ENCODE measurements around the gene MIER1. TPM values are rescaled to one million over a fixed set of nuclear protein-coding genes. Genes with fewer than 3 reads are reported as not detected.

MIER1 gene
- total and polyA plus RNA-seq, 10 donors: 10.3 to 55.8 (median 43.7) TPM

DNA sequence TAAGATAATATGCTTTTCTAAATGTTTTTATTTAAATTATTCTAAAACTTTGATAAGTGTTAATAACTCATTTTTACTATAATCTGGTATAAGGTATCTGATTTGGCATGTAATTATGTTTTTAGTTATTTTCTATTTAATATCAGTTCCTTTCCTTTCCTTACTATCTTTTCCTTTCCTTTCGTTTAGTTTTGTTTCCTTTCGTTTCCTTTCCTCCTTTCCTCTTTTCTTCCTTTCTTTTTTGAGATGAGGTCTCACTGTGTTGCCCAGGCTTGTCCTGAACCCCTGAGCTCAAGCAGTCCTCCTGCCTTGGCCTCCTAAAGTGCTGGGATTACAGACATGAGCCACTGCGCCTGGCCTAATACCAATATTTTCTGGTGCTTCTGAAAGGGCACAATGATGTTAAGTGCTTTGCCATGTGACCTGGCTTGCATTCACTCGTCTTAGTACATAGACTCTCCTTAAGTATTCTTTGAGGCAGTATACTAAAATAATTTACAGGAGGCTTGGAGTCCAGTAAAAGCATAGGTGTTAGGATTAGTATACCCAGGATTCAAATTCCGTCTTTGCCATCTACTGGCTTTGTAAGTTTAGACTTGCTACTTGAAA is 18.7 kb downstream of the MIER1 start:
- TF ChIP-seq CTCF (IDR thresholded peaks at IDR 0.05 in 8 of 11, conservative IDR thresholded peaks at IDR 0.05 in 3 of 11) (no peak), POLR2A (IDR thresholded peaks at IDR 0.05) (no peak), POLR2AphosphoS5 (IDR thresholded peaks at IDR 0.05) (no peak)
- H3K36me3 ChIP-seq: peaks cover 0 to 77% (median 37%) of the 10 kb centered on the region in 6 donors
- no peak for DNase-seq
- H3K27ac ChIP-seq: peak overlapping the region in 2 of 8 donors; percentile 12 to 14
- H3K9me3 ChIP-seq: no peaks in the 10 kb centered on the region
- WGBS, 5 donors: 74 to 87% (median 77%) methylated on average over 5 of the region's 5 CpGs
- H3K4me1 ChIP-seq: peaks cover 5 to 95% (median 50%) of the 10 kb centered on the region in 6 donors
- intact Hi-C loops (cut with DNase I; ENCODE audit: low total_unique reads): no loop called here
- H3K4me3 ChIP-seq: no peak overlapping the region
- H3K27me3 ChIP-seq (replicated peaks in 1 of 7): no peaks in the 10 kb centered on the region

GRCh38 chr1:66944330-66945274 is 19.8 kb downstream of the MIER1 start:
- no peaks in the 10 kb centered on the region for H3K9me3 ChIP-seq
- H3K36me3 ChIP-seq: peaks cover 0 to 88% (median 43%) of the 10 kb centered on the region in 6 donors
- WGBS, 5 donors: 91 to 93% (median 92%) methylated on average over 7 of the region's 7 CpGs
- H3K27me3 ChIP-seq (replicated peaks in 1 of 7): no peaks in the 10 kb centered on the region
- H3K4me3 ChIP-seq: no peak overlapping the region
- intact Hi-C loops (cut with DNase I; ENCODE audit: low total_unique reads): no loop called here
- H3K4me1 ChIP-seq: peaks cover 4 to 93% (median 39%) of the 10 kb centered on the region in 6 donors
- peak; percentile 68 for DNase-seq
- peak overlapping the region in 5 of 8 donors; percentile 14 to 56 (median 25) for H3K27ac ChIP-seq
- TF ChIP-seq CTCF (IDR thresholded peaks at IDR 0.05 in 8 of 11, conservative IDR thresholded peaks at IDR 0.05 in 3 of 11): no peak
- TF ChIP-seq POLR2A (IDR thresholded peaks at IDR 0.05): no peak
- peak in 1 of 3 donors; percentile 53 for TF ChIP-seq POLR2AphosphoS5 (IDR thresholded peaks at IDR 0.05)

- Histone ChIP-seq H3K4me1 (peaks cover 4 to 86% (median 37%) of the 10 kb centered on the region in 6 donors), H3K9me3 (no peaks in the 10 kb centered on the region), H3K36me3 (peaks cover 0 to 95% (median 45%) of the 10 kb centered on the region in 6 donors), H3K27me3 (replicated peaks in 1 of 7) (no peaks in the 10 kb centered on the region), H3K27ac (no peak overlapping the region), H3K4me3 (no peak overlapping the region)
- TF ChIP-seq POLR2A (IDR thresholded peaks at IDR 0.05) (no peak), CTCF (IDR thresholded peaks at IDR 0.05 in 8 of 11, conservative IDR thresholded peaks at IDR 0.05 in 3 of 11) (no peak), POLR2AphosphoS5 (IDR thresholded peaks at IDR 0.05) (no peak)
- intact Hi-C loops (cut with DNase I; ENCODE audit: low total_unique reads): no loop called here
- 93 to 99% (median 97%) methylated on average over 3 of the region's 3 CpGs for WGBS, 5 donors
- no peak for DNase-seq
Observed at GRCh38 chr1:66945316-66945715, 20.5 kb downstream of the MIER1 start.

DNA sequence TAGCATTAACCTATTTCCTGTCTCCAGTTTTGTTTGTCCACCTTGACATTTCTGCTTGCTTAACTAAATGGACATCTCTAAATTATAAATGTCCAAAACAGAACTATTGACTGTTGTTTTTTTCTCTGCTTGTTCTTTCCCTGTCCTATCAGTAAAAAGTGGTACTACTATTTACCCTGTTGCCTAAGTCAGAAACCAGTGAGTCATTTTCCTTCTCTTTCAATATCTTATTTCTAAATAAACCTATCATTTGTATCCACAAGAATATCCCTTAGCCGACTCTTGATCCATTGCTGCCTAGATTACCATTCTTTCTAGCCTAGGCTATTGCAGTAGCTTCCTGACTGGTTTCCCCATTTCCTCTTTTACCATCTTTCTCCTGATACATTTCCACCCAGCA is 22.5 kb downstream of the MIER1 start:
- intact Hi-C loops (cut with DNase I; ENCODE audit: low total_unique reads): no loop called here
- DNase-seq: no peak
- H3K27me3 ChIP-seq (replicated peaks in 1 of 7): no peaks in the 10 kb centered on the region
- peaks cover 4 to 67% (median 35%) of the 10 kb centered on the region in 6 donors for H3K4me1 ChIP-seq
- peaks cover 0 to 95% (median 49%) of the 10 kb centered on the region in 6 donors for H3K36me3 ChIP-seq
- 47 to 91% (median 80%) methylated on average over 1 of the region's 1 CpG for WGBS, 5 donors
- peak overlapping the region in 2 of 8 donors; percentile 10 to 17 for H3K27ac ChIP-seq
- no peak overlapping the region for H3K4me3 ChIP-seq
- no peaks in the 10 kb centered on the region for H3K9me3 ChIP-seq
- TF ChIP-seq CTCF (IDR thresholded peaks at IDR 0.05 in 8 of 11, conservative IDR thresholded peaks at IDR 0.05 in 3 of 11) (no peak), POLR2AphosphoS5 (IDR thresholded peaks at IDR 0.05) (no peak), POLR2A (IDR thresholded peaks at IDR 0.05) (no peak)
